Heart right ventricle (tissue), 16 donors: ENCODE results near the gene TMEM181. TPM values are rescaled to one million over a fixed set of nuclear protein-coding genes. Genes with fewer than 3 reads are reported as not detected.

ENCODE experiments used
- ATAC-seq, 8 donors: fragments of 200-7000 bp; cut with Tn5 transposase; one replicate each; pipeline ENCODE4 v1.9.1; 2020; ENCODE audit warnings: mild to moderate bottlenecking in 8 of 8, moderate library complexity in 8 of 8, moderate number of reproducible peaks in 1 of 8
- DNase-seq, 2 donors: peaks; one replicate each; pipeline ENCODE4 v3.0.0-alpha.2; 2020
- H3K27ac ChIP-seq, 10 donors: fragments of 200-600 bp; sonication (generic) in 2 of 10; one replicate each; pipeline versions ENCODE4 v1.5.0 to v1.8.0; 2020 to 2022; ENCODE audit warnings: mild to moderate bottlenecking in 3 of 10
- H3K27me3 ChIP-seq, 7 donors: fragments of 200-600 bp; one replicate each; pipeline ENCODE4 v1.8.0; 2021 to 2022; ENCODE audit warnings: mild to moderate bottlenecking in 2 of 7
- H3K36me3 ChIP-seq, 9 donors: fragments of 200-600 bp; sonication (generic) in 1 of 9; one replicate each; pipeline versions ENCODE4 v1.5.0 to v1.8.0; 2020 to 2022; ENCODE audit warnings: mild to moderate bottlenecking in 2 of 9
- H3K4me1 ChIP-seq, 9 donors: fragments of 200-600 bp; sonication (generic) in 1 of 9; one replicate each; pipeline versions ENCODE4 v1.5.0 to v1.8.0; 2020 to 2022; ENCODE audit warnings: mild to moderate bottlenecking in 4 of 9
- H3K4me3 ChIP-seq, 10 donors: fragments of 200-600 bp; sonication (generic) in 2 of 10; one replicate each; pipeline versions ENCODE4 v1.5.0 to v1.8.0; 2020 to 2022; ENCODE audit warnings: mild to moderate bottlenecking in 7 of 10, moderate library complexity in 2 of 10
- H3K9me3 ChIP-seq, 11 donors: fragments of 200-600 bp in 10 of 11; sonication (generic) in 2 of 11; one replicate each; pipeline versions ENCODE4 v1.5.0 to v1.8.0; 2013 to 2022; ENCODE audit warnings: mild to moderate bottlenecking in 2 of 11, control low read depth in 1 of 11, moderate library complexity in 1 of 11
- WGBS, 2 donors: extraction: QIAGEN DNeasy Blood & Tissue Kit; methylation state at CpG; one replicate each; pipeline ENCODE4 v1.1.7; 2013; ENCODE audit warnings: inconsistent platforms in 1 of 2; 5-methylcytosine and 5-hydroxymethylcytosine counted together
- intact Hi-C, 10 donors: fragments of 100-400 bp; cut with DNase I; formaldehyde crosslinking; loops; one replicate each; pipeline versions ENCODE4 v1.11.1 to v1.14.2; 2022
- microRNA-seq, 2 donors: library from miRNA; unstranded; fragments of <30 nt; microRNA quantifications; one replicate each; pipeline ENCODE4 v1.2.0, GENCODE V29; 2021
- polyA plus RNA-seq, 2 donors: library from polyadenylated mRNA; stranded (reverse); fragments of 200-250 nt; gene quantifications; one replicate each; pipeline ENCODE4 v1.2.3, GENCODE V29; 2013
- total RNA-seq, 10 donors: library from RNA; stranded (reverse); fragmentation: NEBNext Ultra II Directional in 3 of 10; extraction: Animal tissue kit (Norgen Biotek cat#: 25700) in 3 of 10; gene quantifications; one replicate each; pipeline versions ENCODE4 v1.2.1 to v1.2.4, GENCODE V29; 2021 to 2023
- TF ChIP-seq, protein P1 (sequence below), 9 donors: fragments of 200-600 bp; sonication (generic) in 2 of 9; IDR thresholded peaks; one replicate each; pipeline versions ENCODE4 v1.5.0 to v1.8.0; 2021 to 2022; ENCODE audit warnings: antibody characterized with exemption in 9 of 9, mild to moderate bottlenecking in 5 of 9, moderate library complexity in 1 of 9
- donor health status: Arrhythmogenic right ventricular cardiomyopathy.
- donor health status: ischemic (EF 13 %, LVEDD 7.1; RV severe dilation, severe dysfunction).
- donor health status: healthy with polysubstance abuse.
- donor health status: DM: no; HTN: yes; CAD: no.
- donor health status: DM: no; HTN: no; CAD: no.
- donor health status: ischemic (EF 25% LVEDD 6.9; RV normal size, moderate dysfunction).
- donor health status: ischemic (EF 25% LVEDD 5.7; RV mildly dilated, moderate dysfunction).
- donor health status: healthy.
- donor health status: DM: yes; HTN: yes; CAD: no.
- donor health status: Ischemic cardiomyopathy.
- donor health status: ischemic (EF 35%, LVEDD 5.7; RV mildly dilated, moderate dysfunction).
- donor health status: nonischemic (EF 11% LVEDD 7.7; RV severe dilation, severe dysfunction).
- donor health status: DM: yes; HTN: yes; CAD: no.
- donor health status: PGD.
- donor health status: ischemic (EF 29% LVEDD 5.4; RV normal size, mild dysfunction).
- donor health status: nonischemic (EF 23%, LVEDD 6.1; RV moderate dilation, normal function).

TMEM181 gene
- total and polyA plus RNA-seq, 12 donors = 5.9 to 13.4 (median 9.6) TPM

DNA sequence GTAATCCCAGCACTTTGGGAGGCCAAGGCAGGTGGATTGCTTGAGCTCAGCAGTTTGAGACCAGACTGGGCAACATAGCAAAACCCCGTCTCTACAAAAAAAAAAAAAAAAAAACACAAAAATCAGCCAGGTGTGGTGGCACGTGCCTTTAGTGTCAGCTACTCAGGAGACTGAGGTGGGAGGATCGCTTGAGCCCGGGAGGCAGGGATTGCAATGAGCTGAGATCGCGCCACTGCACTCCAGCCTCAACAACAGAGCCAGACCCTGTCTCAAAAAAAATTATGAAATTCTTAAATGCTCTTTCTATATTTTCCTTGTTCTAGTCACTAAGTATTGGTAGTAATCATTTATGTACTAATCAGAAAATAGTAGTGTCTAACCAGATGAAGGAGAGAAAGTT is 120.6 kb downstream of the TMEM181 start:
- ATAC-seq = no peak
- no peak for DNase-seq
- no peaks in the 10 kb centered on the region for H3K9me3 ChIP-seq
- H3K4me3 ChIP-seq = no peak overlapping the region
- no peaks in the 10 kb centered on the region for H3K27me3 ChIP-seq
- TF ChIP-seq, protein P1, sequence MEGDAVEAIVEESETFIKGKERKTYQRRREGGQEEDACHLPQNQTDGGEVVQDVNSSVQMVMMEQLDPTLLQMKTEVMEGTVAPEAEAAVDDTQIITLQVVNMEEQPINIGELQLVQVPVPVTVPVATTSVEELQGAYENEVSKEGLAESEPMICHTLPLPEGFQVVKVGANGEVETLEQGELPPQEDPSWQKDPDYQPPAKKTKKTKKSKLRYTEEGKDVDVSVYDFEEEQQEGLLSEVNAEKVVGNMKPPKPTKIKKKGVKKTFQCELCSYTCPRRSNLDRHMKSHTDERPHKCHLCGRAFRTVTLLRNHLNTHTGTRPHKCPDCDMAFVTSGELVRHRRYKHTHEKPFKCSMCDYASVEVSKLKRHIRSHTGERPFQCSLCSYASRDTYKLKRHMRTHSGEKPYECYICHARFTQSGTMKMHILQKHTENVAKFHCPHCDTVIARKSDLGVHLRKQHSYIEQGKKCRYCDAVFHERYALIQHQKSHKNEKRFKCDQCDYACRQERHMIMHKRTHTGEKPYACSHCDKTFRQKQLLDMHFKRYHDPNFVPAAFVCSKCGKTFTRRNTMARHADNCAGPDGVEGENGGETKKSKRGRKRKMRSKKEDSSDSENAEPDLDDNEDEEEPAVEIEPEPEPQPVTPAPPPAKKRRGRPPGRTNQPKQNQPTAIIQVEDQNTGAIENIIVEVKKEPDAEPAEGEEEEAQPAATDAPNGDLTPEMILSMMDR (IDR thresholded peaks at IDR 0.05) = no peak
- peaks cover 0 to 5% (median 0%) of the 10 kb centered on the region in 9 donors for H3K4me1 ChIP-seq
- no peaks in the 10 kb centered on the region for H3K36me3 ChIP-seq
- no peak overlapping the region for H3K27ac ChIP-seq
- intact Hi-C loops = loop anchor here in 3 of 10 donors (10.0 kb wide), 2 partner anchors 56 to 456 kb away; no protein-coding TSS in a partner anchor
- WGBS, 2 donors = 92 to 95% methylated on average over 6 of the region's 6 CpGs

DNA sequence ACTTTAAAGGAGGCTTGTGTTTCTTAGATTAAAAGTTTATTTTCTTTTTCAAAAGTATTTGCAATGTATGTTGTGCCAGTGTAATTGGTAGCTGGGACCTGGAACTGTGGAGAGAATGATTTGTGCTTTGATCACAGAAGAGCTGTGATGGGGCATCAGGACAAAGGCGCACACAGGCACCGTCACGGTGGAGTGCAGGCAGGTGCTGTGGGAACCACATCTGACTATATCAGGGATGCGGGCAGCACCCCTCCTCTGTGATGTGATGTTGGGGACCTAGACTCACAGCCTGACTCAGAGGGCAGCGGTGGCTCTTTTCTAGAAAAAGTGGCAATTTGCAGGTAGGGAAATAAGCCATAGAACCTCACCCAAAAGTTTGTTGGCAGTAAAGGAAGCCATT is 124.4 kb downstream of the TMEM181 start:
- no peaks in the 10 kb centered on the region for H3K9me3 ChIP-seq
- peaks cover 0 to 4% (median 0%) of the 10 kb centered on the region in 9 donors for H3K36me3 ChIP-seq
- H3K27ac ChIP-seq = no peak overlapping the region
- no peaks in the 10 kb centered on the region for H3K27me3 ChIP-seq
- intact Hi-C loops = loop anchor here in 3 of 10 donors (10.0 kb wide), 2 partner anchors 60 to 460 kb away; no protein-coding TSS in a partner anchor
- no peak overlapping the region for H3K4me3 ChIP-seq
- 96 to 99% methylated on average over 5 of the region's 5 CpGs for WGBS, 2 donors
- ATAC-seq (no peak), DNase-seq (no peak)
- TF ChIP-seq, protein P1 (IDR thresholded peaks at IDR 0.05) = no peak
- H3K4me1 ChIP-seq = peaks cover 0 to 29% (median 0%) of the 10 kb centered on the region in 9 donors

DNA sequence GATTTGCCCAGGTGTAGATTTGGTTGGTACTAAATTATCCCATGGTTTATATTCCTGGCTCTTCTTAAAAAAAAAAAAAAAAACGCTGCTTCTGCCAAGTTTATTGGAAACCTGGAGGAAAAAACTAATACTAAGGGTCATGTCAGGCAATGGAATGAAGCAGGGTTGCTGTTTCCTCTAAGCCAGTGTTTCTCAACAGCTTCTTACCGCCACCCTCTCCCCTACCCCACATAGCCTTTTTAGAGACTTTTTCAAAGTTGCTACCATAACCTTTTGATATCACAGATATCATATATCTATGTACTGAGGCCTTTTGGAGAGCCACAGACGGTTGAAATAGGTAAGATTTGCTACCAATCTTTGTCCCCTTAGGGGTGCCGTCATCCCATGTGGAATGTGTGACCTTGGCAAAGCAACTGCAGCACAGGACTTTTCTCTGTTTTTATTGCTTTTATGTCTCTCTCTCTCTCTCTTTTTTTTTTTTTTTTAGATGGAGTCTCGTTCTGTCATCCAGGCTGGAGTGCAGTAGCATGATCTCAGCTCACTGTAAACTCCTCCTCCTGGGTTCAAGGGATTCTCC is 124.9 kb downstream of the TMEM181 start:
- Histone ChIP-seq H3K9me3 (no peaks in the 10 kb centered on the region), H3K4me3 (no peak overlapping the region), H3K4me1 (peaks cover 0 to 29% (median 0%) of the 10 kb centered on the region in 9 donors), H3K27ac (no peak overlapping the region), H3K27me3 (no peaks in the 10 kb centered on the region), H3K36me3 (peaks cover 0 to 4% (median 0%) of the 10 kb centered on the region in 9 donors)
- DNase-seq (no peak), ATAC-seq (no peak)
- TF ChIP-seq, protein P1 (IDR thresholded peaks at IDR 0.05) = no peak
- 57 to 58% methylated on average over 5 of the region's 5 CpGs for WGBS, 2 donors
- intact Hi-C loops = loop anchor here in 4 of 10 donors (5.0 to 10.0 kb wide), 3 partner anchors 60 to 463 kb away; no protein-coding TSS in a partner anchor

Small RNAs within 50 kb of the gene (microRNA-seq; reads per million reads assigned to microRNA genes)
- gene MIR7161 = 0 reads per million in 2 donors

Other genes with a start within 250 kb of the TMEM181 start
- 100 to 1,000 TPM in 5 of 10 donors, 10 to 100 TPM in 5; 81.3 to 127 (median 104) TPM for gene TULP4, start 247.6 kb upstream of the TMEM181 start, total RNA-seq
- gene TULP4, start 247.6 kb upstream of the TMEM181 start, polyA plus RNA-seq = 1 to 10 TPM; 2.1 to 7.1 TPM
- 100 to 1,000 TPM; 110 to 173 (median 122) TPM for gene DYNLT1, start 84.7 kb downstream of the TMEM181 start, total RNA-seq
- gene DYNLT1, start 84.7 kb downstream of the TMEM181 start, polyA plus RNA-seq = 100 to 1,000 TPM; 106 to 211 TPM
- gene SYTL3, start 90.0 kb downstream of the TMEM181 start, total RNA-seq = 10 to 100 TPM in 3 of 10 donors, 1 to 10 TPM in 7; 3.6 to 11.9 (median 8.0) TPM
- 1 to 10 TPM; 8.0 to 8.4 TPM for gene SYTL3, start 90.0 kb downstream of the TMEM181 start, polyA plus RNA-seq